IgD-negative memory B cell (primary cell): ENCODE results near the gene REPS2. TPM values are rescaled to one million over a fixed set of nuclear protein-coding genes. Genes with fewer than 3 reads are reported as not detected.

Experiments
- H3K27ac Mint-ChIP-seq, 3 donors: one replicate each; pipeline ENCODE4 v1.8.0; 2020 to 2022; ENCODE audit warnings: mild to moderate bottlenecking in 3 of 3, mixed read lengths in 3 of 3, moderate library complexity in 1 of 3
- H3K27me3 Mint-ChIP-seq: one replicate; pipeline ENCODE4 v1.8.0; 2021; ENCODE audit warnings: mixed read lengths
- H3K36me3 Mint-ChIP-seq: one replicate; pipeline ENCODE4 v1.8.0; 2020; ENCODE audit warnings: mild to moderate bottlenecking, mixed read lengths
- H3K4me1 Mint-ChIP-seq, 3 donors: one replicate each; pipeline ENCODE4 v1.8.0; 2020 to 2022; ENCODE audit warnings: mixed read lengths in 3 of 3, mild to moderate bottlenecking in 1 of 3
- H3K4me3 Mint-ChIP-seq, 4 donors: one replicate each; pipeline ENCODE4 v1.8.0; 2020 to 2022; ENCODE audit warnings: mild to moderate bottlenecking in 4 of 4, mixed read lengths in 4 of 4, moderate library complexity in 3 of 4
- H3K9me3 Mint-ChIP-seq, 3 donors: one replicate each; pipeline ENCODE4 v1.8.0; 2020 to 2021; ENCODE audit warnings: mixed read lengths in 3 of 3, mild to moderate bottlenecking in 1 of 3
- polyA plus RNA-seq: library from polyadenylated mRNA; unstranded; fragments of 300-500 nt; fragmentation: Illumina TruSeq; gene quantifications from one replicate; pipeline ENCODE4 v1.2.3, GENCODE V29; 2021

Gene REPS2
- polyA plus RNA-seq, 1 donor from 2014 or later, result 1.3 TPM

- H3K36me3 Mint-ChIP-seq, result no peaks in the 10 kb centered on the region
- peaks cover 0 to 3% (median 0%) of the 10 kb centered on the region in 3 donors for H3K4me1 Mint-ChIP-seq
- H3K27ac Mint-ChIP-seq, result no peak overlapping the region
- H3K27me3 Mint-ChIP-seq, result peaks cover 2% of the 10 kb centered on the region
- no peak overlapping the region for H3K4me3 Mint-ChIP-seq
- H3K9me3 Mint-ChIP-seq, result peaks cover 0 to 3% (median under 1%) of the 10 kb centered on the region in 3 donors
These were observed 81.9 kb downstream of the REPS2 start for GRCh38 chrX:17028356-17028755.

- Mint-ChIP-seq H3K27ac (no peak overlapping the region), H3K36me3 (peaks cover 4% of the 10 kb centered on the region), H3K27me3 (peaks cover 2% of the 10 kb centered on the region), H3K4me1 (peaks cover 0 to 3% (median 0%) of the 10 kb centered on the region in 3 donors), H3K4me3 (no peak overlapping the region), H3K9me3 (peaks cover 0 to 5% (median 1%) of the 10 kb centered on the region in 3 donors)
These were observed 83.6 kb downstream of the REPS2 start for GRCh38 chrX:17030092-17030491.

GRCh38 chrX:17030580-17031270 is 84.3 kb downstream of the REPS2 start:
- no peak overlapping the region for H3K27ac Mint-ChIP-seq
- H3K36me3 Mint-ChIP-seq, result peaks cover 5% of the 10 kb centered on the region
- peaks cover 0 to 6% (median 1%) of the 10 kb centered on the region in 3 donors for H3K9me3 Mint-ChIP-seq
- H3K4me1 Mint-ChIP-seq, result peaks cover 0 to 3% (median 0%) of the 10 kb centered on the region in 3 donors
- H3K27me3 Mint-ChIP-seq, result peaks cover 2% of the 10 kb centered on the region
- no peak overlapping the region for H3K4me3 Mint-ChIP-seq

- peaks cover 5% of the 10 kb centered on the region for H3K36me3 Mint-ChIP-seq
- H3K9me3 Mint-ChIP-seq, result peaks cover 0 to 6% (median 1%) of the 10 kb centered on the region in 3 donors
- no peak overlapping the region for H3K27ac Mint-ChIP-seq
These were observed 85.4 kb downstream of the REPS2 start for GRCh38 chrX:17031827-17032226.

GRCh38 chrX:17032351-17032750 is 85.9 kb downstream of the REPS2 start:
- peaks cover 2% of the 10 kb centered on the region for H3K27me3 Mint-ChIP-seq
- peaks cover 0 to 3% (median 0%) of the 10 kb centered on the region in 3 donors for H3K4me1 Mint-ChIP-seq
- H3K36me3 Mint-ChIP-seq, result peaks cover 5% of the 10 kb centered on the region
- H3K9me3 Mint-ChIP-seq, result peaks cover 0 to 6% (median 1%) of the 10 kb centered on the region in 3 donors
- no peak overlapping the region for H3K4me3 Mint-ChIP-seq
- H3K27ac Mint-ChIP-seq, result no peak overlapping the region

More at GRCh38 chrX:17031827-17032226, 85.4 kb downstream of the REPS2 start:
- peaks cover 2% of the 10 kb centered on the region for H3K27me3 Mint-ChIP-seq
- H3K4me3 Mint-ChIP-seq, result no peak overlapping the region
- H3K4me1 Mint-ChIP-seq, result peaks cover 0 to 3% (median 0%) of the 10 kb centered on the region in 3 donors

- H3K27ac Mint-ChIP-seq, result no peak overlapping the region
- H3K4me3 Mint-ChIP-seq, result no peak overlapping the region
- H3K27me3 Mint-ChIP-seq, result peaks cover 2% of the 10 kb centered on the region
- H3K9me3 Mint-ChIP-seq, result peaks cover 0 to 6% (median 1%) of the 10 kb centered on the region in 3 donors
- H3K4me1 Mint-ChIP-seq, result peaks cover 0 to 3% (median 0%) of the 10 kb centered on the region in 3 donors
- peaks cover 5% of the 10 kb centered on the region for H3K36me3 Mint-ChIP-seq
These were observed 86.8 kb downstream of the REPS2 start for GRCh38 chrX:17033225-17033624.

GRCh38 chrX:17035111-17035510 is 88.7 kb downstream of the REPS2 start:
- H3K27ac Mint-ChIP-seq, result no peak overlapping the region
- no peak overlapping the region for H3K4me3 Mint-ChIP-seq
- H3K9me3 Mint-ChIP-seq, result peaks cover 0 to 6% (median 0%) of the 10 kb centered on the region in 3 donors
- peaks cover 2% of the 10 kb centered on the region for H3K27me3 Mint-ChIP-seq
- peaks cover 5% of the 10 kb centered on the region for H3K36me3 Mint-ChIP-seq
- H3K4me1 Mint-ChIP-seq, result peaks cover 0 to 3% (median 0%) of the 10 kb centered on the region in 3 donors

- Mint-ChIP-seq H3K27me3 (peaks cover 2% of the 10 kb centered on the region), H3K4me3 (no peak overlapping the region), H3K36me3 (peaks cover 5% of the 10 kb centered on the region), H3K4me1 (no peaks in the 10 kb centered on the region), H3K27ac (no peak overlapping the region), H3K9me3 (peaks cover 0 to 6% (median 0%) of the 10 kb centered on the region in 3 donors)
These were observed 89.9 kb downstream of the REPS2 start for GRCh38 chrX:17036171-17036961.

GRCh38 chrX:17038277-17038676 is 91.8 kb downstream of the REPS2 start:
- peaks cover 5% of the 10 kb centered on the region for H3K36me3 Mint-ChIP-seq

GRCh38 chrX:17038681-17039161 is 92.3 kb downstream of the REPS2 start:
- H3K27me3 Mint-ChIP-seq, result no peaks in the 10 kb centered on the region

More at GRCh38 chrX:17038277-17038676, 91.8 kb downstream of the REPS2 start:
- Mint-ChIP-seq H3K27ac (no peak overlapping the region), H3K27me3 (peaks cover under 1% of the 10 kb centered on the region), H3K4me3 (no peak overlapping the region), H3K9me3 (peaks cover 0 to 6% (median 0%) of the 10 kb centered on the region in 3 donors), H3K4me1 (no peaks in the 10 kb centered on the region)

GRCh38 chrX:17039826-17040225 is 93.4 kb downstream of the REPS2 start:
- Mint-ChIP-seq H3K9me3 (peaks cover 0 to 2% (median 0%) of the 10 kb centered on the region in 3 donors), H3K36me3 (peaks cover 6% of the 10 kb centered on the region), H3K4me3 (no peak overlapping the region), H3K27ac (no peak overlapping the region), H3K27me3 (peaks cover 2% of the 10 kb centered on the region), H3K4me1 (no peaks in the 10 kb centered on the region)

More at GRCh38 chrX:17038681-17039161, 92.3 kb downstream of the REPS2 start:
- H3K36me3 Mint-ChIP-seq, result peaks cover 4% of the 10 kb centered on the region
- no peak overlapping the region for H3K4me3 Mint-ChIP-seq
- H3K9me3 Mint-ChIP-seq, result peaks cover 0 to 2% (median 0%) of the 10 kb centered on the region in 3 donors
- no peak overlapping the region for H3K27ac Mint-ChIP-seq
- no peaks in the 10 kb centered on the region for H3K4me1 Mint-ChIP-seq

- H3K4me3 Mint-ChIP-seq, result no peak overlapping the region
- H3K4me1 Mint-ChIP-seq, result no peaks in the 10 kb centered on the region
These were observed 94.3 kb downstream of the REPS2 start for GRCh38 chrX:17040711-17041110.

GRCh38 chrX:17042037-17042436 is 95.6 kb downstream of the REPS2 start:
- no peak overlapping the region for H3K27ac Mint-ChIP-seq

More at GRCh38 chrX:17040711-17041110, 94.3 kb downstream of the REPS2 start:
- peaks cover 3% of the 10 kb centered on the region for H3K36me3 Mint-ChIP-seq
- no peak overlapping the region for H3K27ac Mint-ChIP-seq
- H3K9me3 Mint-ChIP-seq, result no peaks in the 10 kb centered on the region
- peaks cover 2% of the 10 kb centered on the region for H3K27me3 Mint-ChIP-seq

GRCh38 chrX:17046478-17047097 is 100.1 kb downstream of the REPS2 start:
- H3K27ac Mint-ChIP-seq, result no peak overlapping the region
- H3K4me1 Mint-ChIP-seq, result peaks cover 0 to 2% (median 2%) of the 10 kb centered on the region in 3 donors
- peaks cover 3% of the 10 kb centered on the region for H3K36me3 Mint-ChIP-seq
- H3K27me3 Mint-ChIP-seq, result peaks cover 6% of the 10 kb centered on the region
- H3K4me3 Mint-ChIP-seq, result no peak overlapping the region
- H3K9me3 Mint-ChIP-seq, result no peaks in the 10 kb centered on the region

More at GRCh38 chrX:17042037-17042436, 95.6 kb downstream of the REPS2 start:
- Mint-ChIP-seq H3K4me3 (no peak overlapping the region), H3K9me3 (no peaks in the 10 kb centered on the region), H3K27me3 (peaks cover 6% of the 10 kb centered on the region), H3K4me1 (peaks cover 0 to 2% (median 2%) of the 10 kb centered on the region in 3 donors), H3K36me3 (peaks cover 3% of the 10 kb centered on the region)
